Activated CD4-positive, CD25-positive, alpha-beta regulatory T cell treated with anti-CD3 and anti-CD28 coated beads, Interleukin-2, amount 50 U/mL, for 72 hours (primary cell): Measurements from ENCODE around the gene MAD1L1.
A peak's percentile ranks its signal among the peaks of the same experiment; 100 is the strongest.

Experiments
- DNase-seq: peaks from one replicate; pipeline ENCODE4 v3.0.0; 2021

The MAD1L1 gene

DNA sequence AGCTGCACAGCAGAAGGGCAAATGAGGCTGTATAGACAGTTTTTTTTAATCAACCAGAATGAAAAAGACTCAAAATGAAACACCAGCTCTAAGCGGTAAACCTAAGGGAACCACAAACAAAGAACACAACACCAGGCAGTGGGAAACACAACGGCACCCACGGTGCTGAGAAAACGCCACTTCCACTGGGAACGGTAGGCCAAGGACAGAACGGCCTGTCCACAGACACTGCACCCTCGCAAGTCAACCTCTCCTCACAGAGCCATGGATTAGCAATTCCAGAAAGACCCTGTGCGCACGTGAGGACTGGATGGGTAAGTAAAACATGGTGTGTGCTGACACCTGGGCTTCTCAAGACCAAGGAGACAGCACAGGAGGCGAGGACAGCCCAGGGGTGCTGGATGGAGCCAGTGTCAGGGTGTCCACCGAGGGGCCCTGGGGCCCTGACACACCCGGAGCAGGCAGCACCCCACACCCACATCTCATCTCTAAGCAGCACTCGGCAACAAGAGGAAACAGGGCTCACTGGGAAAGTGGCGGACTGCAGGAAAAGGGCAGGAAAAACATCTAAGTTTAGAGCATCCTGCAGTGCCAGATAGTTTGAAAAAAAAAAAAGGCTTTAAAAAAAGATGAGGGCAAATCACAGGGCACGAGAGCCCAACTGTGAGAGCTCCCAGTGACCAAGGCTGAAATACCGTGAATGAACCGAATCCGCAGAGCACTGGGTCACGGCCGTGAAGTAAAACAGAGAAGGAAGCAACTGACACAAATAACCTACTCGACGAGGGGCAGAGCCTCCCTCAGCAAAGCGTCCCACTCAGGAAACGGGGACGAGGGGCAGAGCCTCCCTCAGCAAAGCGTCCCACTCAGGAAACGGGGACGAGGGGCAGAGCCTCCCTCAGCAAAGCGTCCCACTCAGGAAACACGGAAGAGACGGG, 120.2 kb downstream of the MAD1L1 start:
- no peak for DNase-seq

DNA sequence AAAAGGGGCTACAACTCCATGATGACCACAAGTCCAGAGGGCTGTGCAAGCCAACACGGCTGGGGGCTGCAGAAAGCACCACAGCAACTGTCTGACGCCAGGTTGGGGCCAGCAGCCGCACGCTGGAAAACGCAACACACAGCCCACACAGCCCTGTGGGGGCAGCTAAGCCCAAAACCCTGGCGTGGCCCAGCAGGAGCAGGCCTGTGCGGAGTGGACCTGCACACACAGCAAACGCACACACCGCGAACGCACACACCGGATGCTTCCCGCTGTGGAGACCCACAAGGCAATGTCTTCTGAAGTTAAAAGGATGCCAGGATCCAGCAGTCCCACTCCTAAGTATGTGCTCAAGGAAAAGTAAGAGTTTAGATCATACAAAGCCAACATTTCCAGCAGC, 121.2 kb downstream of the MAD1L1 start:
- no peak for DNase-seq

DNA sequence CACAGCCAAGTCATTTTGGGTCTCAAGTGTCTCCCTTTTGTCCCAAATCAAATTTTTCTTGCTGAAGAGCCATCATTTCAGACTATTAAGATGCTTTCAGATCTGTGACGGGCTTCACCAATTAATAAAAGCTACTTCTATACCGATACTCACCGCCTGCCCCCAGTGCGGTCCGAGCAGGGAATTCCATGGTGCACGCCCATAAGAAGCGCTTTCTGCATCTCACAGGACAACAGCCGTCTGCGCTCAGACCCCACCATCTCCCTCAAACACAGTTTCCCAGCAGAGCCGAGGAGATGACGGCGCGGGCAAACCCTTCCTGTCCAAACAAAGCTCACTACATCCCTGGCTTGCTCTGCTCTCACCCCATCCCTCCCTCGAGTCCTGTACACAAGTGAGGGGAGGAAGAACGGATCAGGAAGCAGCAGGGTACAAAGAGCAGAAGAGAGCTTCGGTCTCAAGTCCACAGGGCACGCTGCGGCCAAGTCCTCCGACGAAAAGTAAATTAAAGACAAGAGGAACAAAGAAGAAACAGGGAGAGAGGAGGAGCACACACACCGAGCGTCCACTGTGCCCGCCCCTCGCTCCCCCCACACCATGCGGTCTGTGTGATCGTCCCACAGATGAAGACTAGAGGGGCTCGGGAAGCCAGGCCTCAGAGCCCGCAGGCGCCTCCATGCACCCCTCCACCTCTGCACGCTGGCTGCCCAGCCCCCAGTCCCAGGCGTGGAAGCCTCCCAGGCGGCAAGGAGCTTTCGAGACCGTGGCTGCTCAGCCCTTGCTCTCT, 121.9 kb downstream of the MAD1L1 start:
- no peak for DNase-seq

DNA sequence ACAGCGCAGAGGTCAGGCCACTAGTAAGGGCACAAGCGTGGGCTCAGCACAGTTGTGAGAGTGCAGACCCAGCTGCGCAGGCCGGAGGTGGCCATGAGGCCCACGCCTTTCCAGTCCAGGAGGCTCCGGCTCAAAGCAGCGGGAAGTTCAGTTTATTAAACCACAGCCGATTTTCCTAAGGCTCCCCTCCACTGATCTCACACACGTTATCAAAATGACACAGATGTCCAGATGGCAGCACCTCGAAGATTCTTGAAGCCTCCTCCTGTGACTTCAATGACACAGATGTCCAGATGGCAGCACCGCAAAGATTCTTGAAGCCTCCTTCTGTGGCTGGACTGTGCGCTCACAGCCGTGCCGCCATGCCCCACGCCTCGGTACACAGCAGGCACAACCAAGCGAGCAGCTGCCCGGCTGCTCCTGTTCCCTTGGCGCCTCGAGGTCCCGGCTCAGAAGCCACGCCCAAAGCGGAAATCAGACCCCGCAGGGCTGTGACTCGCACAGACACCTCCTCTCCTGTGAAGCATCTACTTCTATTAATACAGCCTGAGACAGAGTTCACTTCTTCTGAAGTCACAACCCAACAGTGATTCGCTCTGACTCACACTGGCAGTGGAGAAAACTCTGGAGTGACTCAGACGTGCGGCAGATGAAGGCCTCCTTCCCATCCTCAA, 122.7 kb downstream of the MAD1L1 start:
- peak; percentile 62 for DNase-seq

DNA sequence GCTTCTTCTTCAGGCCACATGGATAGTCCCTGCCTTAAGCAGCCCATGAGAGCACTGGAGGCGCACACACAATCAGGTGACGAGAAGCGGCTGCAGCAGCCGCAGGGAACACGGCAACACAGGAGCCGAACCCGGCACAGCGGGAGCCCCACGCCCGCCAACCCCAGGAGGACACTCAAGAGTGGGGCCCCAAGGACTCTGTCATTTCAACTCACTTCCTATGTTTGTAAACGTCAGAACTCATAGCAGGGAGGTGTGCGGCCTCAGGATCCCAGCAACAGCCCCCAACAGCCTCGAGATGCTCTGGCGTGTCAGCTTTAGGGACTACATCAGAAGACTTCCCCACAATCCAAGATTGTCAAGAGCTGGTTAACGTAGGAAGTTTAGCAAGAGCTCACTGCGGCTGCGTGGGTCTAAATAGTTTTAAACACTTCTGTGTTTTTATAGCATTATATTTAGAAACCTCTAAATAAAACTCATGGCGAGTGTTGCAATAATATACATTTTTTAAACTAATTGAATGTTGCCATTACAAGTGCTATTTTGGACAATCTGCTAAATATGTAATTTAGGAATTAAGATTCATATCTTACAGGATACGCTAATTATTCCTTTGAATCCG, 123.4 kb downstream of the MAD1L1 start:
- DNase-seq, result no peak

DNA sequence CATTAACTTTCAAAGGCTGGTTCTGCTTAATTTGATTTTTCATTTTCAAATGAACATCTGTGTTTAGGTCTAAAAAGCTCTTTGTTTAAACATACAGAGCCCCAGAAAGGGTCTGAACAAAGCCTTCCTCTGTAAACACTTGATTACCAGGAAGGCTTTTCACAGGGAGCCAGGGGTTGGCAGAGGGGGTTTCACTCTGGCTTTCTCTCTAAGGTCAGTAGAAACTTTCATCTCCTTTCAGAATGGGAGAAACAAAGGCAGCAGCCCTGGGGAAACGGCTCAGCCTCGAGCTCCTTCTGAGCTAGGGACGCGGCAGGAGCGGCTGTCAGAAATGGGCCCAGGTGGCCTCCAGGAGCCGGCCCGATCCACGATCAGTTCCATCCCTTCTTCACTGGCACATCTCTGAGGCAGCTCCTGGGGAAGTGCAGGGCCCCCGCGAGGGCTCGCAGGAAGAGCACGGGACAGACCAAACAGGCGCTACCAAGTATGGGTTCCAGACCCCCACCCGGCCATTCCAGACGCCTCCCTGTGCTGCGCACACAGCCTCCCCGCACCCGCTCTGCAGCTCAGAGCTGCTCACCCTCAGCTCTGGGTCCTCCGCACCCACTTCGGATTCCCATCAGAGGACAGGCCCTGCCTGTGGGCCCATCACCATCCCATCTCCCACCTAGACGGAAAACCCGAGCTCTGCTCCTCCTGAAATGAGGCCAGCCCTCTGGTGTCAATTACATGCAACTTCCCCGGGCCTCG, 124.1 kb downstream of the MAD1L1 start:
- no peak for DNase-seq

DNA sequence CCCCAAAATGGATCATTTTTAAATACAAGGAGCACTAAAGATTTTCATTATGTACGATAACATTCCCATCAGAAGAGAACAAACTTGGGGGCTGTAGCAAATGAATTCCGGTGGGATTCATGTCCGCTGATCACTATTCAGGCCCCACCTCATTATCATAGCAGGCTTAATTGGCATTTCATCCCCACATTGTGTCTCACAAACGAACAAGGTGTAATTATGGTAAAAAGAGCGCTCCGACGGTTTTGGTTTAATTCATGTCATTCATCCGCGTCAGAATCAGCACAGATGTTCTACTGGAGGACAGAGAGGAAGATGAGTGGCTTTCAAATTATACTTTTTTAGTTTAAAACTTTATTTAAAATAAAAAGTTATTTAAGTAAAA, 124.7 kb downstream of the MAD1L1 start:
- no peak for DNase-seq

DNA sequence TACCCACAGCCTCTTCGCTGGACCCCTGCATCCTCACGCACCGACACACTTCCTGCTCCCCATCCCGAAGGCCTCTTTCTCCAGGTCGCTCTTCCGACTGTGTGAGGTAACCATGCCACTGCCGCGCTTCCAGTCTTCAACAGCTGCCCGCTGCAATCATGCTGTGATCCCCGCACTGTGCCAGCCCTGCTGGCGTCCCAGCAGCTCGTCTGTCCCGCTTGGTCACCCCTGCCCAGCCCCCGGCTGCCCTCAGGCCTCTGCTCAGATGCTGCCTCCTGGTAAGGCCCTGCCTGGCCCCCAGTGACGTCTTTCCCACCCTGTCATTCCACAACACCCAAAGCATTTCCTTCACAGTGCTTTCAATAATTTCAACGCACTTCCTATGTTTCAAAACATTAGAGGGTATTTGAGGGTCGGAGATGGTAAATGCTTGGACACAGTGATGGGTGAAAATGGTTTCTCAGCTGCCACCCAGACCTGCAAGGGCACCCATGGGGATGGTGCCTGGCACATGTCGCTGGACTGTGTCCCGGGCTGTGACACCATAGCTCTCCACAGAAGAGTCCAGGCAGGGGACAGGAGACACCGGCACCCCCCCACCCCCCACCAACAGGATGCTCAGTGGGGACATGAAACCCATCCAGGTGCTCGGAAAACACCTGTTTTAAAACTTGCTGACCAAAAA, 125.2 kb downstream of the MAD1L1 start:
- DNase-seq, result no peak

DNA sequence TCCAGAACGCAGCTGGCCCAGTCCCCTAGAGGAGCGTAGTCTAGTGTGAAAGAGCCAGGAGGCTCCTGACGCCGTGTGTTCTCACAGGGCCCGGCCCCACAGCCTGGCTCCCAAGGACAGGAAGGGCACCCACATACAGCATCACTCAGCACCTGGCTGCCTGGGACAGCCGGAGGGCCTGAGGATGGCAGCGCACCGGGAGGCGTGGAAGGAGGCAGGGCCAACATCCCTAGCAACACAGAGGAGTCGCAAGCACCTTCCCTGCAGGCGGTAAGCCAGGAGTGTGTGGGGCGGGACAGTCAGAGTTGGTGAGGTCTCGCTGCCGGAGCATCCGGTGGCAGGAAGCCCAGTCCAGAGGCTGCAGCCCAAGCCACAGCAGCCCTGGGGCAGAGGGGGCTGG, 125.8 kb downstream of the MAD1L1 start:
- no peak for DNase-seq

DNA sequence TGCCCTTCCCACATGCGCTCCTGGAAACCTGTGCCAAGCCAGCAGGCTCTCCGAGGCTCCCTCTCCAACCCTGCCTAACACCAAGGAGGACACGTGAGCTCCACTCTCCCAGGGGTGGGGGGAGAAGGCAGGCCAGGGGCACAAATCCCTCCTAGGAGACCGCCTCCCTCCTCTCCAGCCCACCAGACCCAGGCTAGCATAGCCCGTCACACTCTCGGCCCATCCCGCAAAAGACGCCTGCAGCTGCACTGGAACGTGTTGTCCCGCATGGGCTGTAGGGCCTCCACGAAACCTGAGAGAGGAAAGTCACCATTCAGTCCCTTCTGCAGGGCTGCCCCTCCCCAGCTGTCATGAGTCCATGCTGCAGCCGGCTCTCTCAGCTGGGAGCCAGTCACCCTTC, 126.3 kb downstream of the MAD1L1 start:
- DNase-seq, result no peak

DNA sequence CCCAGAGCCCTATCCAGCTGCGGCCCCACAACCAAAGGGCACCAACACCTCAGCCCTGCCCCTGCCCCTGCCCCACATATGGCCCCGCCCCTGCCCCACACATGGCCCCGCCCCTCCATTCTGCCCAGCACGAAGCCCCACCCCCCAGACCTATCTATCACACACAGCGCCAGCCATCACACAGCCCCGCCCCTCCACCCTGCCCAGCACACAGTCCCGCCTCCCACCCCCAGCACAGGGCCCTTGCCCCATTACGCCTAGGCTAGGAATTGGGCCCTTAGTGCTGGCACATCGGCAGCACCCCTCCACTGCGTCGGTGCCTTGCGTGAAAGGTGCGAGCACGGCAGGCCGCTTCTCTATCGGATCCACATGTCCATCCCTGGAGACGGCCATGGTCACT, 126.8 kb downstream of the MAD1L1 start:
- no peak for DNase-seq

DNA sequence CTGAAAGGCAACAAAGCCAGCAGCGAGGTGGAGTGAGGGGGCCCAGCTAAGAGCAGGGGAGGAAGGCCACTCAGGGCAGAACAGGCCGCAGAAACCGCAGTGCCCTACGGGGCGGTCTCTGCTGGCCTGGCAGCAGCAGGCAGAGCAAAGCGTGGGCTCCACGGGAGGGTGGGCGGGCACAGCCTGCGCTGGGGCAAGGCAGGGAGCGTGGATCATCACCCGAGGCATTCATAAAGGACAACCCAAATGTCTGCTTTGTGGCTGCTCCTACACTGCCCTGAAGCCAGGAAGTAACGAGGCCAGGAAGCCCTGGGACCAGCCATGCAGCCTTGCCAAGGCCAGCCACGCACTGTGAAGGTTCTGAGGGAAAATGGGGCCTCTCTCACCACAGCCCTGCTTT, 127.5 kb downstream of the MAD1L1 start:
- no peak for DNase-seq

DNA sequence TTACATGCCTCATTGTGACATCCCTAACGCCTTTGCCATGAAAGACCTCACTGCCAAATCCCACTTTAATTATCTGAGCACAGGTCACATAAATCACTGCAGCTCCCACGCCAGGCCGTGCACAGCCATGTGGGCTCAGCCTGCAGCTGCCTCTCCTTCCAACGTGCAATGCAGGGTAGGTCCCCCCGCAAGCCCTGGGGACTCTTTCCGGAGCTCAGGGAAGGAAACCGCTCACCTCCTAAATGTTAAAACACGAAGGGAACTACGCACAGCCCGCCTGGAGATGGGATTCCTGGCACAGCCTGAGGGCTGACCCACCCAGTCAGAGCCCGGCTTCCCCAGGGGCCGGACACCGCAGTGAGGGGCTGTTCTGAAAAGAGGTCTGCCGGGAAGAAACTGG, 128.0 kb downstream of the MAD1L1 start:
- no peak for DNase-seq

DNA sequence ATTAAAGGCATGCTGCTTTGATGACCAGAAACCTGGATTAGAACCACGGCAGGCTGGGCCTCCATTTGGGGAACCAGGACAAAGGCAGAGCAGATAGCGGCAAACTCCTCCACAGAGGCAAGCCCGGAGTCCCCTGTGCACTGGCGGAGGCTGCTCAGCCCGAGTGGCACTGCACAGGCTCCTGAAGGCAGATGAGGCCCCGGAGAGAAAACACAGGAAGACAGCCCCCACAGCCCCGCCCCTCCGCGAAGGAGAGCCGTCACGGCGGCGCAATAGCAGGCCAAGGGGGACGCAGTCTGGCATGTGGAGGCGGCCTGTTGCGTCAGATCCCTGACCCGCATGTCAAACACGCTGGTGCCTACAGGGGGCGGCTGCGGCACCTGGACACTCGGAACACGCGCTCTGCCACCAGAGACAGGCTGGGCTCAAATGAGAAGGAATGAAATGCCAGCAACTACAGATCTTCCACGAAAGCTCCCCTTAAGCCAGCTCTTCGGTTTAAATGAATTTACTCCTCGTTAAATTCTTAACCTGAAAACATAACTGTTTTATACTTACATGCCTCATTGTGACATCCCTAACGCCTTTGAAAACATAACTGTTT, 128.5 kb downstream of the MAD1L1 start:
- peak; percentile 65 for DNase-seq

DNA sequence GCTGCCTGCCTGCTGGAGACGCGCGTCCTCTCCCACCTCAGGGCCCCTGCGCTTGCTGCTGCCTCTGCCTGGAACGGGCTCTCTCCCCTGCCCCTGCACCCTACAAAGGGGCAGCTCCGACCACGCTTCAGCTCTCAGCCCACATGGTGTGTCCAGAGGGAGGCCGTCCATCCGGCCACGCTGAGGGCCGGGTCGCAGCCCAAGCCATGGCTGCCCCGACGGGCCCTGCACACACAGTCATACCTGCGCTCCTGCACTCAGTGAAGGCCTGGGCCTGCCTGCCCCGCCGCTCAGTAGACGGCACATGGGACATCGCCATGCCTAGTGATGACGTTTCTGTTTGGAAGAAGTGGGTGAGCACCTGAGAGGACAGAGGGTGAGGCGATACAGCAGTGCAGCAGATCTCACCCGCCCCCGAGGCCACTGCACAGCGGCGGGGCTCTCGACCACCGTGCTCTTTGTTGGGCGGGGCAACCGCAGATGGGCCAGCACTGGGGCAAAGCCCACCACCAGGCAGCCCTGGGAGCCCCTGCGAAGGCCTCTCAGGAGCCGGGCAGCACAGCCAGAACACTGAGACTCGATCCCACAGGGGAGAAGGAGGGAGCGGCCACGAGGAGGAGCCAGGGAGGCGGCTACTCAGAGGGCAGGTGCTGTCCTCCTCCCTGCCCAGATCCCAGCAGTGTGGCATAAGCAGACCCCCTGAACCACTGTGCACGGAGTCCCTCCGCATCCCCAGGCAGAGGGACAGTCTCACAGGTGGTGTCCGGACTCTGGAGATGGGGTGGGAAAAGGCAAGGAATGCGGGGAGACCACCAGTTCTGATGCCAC, 129.5 kb downstream of the MAD1L1 start:
- no peak for DNase-seq

DNA sequence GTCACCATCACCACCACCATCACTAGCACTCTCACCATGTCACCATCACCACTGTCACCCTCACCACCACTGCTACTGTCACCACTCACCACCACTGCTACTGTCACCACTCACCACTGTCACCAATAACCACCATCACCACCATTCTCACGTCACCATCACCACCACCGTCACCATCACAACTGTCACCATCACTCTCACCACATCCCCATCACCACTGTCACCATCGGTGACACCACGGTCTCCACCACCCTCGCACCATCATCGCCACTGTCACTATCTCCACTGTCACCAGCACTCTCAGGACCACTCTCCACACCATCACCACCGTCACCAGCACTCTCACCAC, 130.4 kb downstream of the MAD1L1 start:
- no peak for DNase-seq

DNA sequence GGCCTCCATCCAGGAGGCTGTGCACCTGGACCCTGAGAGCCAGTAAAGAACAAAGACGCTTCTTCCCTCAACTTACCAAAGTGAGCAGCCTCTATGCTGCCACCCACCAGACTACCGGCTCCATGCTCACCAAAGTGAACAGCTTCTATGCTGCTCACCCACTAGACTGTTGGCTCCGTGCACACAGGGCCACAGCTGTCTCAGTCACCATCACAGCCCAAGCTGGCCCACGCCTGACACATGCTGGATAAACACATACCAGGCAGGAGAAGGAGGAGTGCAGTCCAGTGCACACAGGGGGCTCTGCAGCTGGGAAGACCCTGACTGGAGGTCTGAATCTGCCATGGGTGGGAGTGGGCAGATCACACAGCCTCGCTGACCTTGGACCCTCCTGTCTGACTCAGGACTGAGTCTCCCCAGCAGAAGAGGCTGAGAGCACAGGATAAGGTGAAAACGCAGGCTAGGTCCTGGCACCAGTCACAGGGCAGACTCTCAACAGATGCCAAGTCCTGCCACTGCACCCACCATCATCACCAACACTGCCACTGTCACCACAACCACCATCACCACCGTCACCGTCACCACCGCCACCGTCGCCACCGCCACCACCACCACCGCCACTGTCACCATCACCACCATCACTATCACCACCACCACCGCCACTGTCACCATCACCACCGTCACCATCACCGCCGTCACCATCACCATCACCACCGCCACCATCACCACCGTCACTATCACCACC, 130.9 kb downstream of the MAD1L1 start:
- no peak for DNase-seq

DNA sequence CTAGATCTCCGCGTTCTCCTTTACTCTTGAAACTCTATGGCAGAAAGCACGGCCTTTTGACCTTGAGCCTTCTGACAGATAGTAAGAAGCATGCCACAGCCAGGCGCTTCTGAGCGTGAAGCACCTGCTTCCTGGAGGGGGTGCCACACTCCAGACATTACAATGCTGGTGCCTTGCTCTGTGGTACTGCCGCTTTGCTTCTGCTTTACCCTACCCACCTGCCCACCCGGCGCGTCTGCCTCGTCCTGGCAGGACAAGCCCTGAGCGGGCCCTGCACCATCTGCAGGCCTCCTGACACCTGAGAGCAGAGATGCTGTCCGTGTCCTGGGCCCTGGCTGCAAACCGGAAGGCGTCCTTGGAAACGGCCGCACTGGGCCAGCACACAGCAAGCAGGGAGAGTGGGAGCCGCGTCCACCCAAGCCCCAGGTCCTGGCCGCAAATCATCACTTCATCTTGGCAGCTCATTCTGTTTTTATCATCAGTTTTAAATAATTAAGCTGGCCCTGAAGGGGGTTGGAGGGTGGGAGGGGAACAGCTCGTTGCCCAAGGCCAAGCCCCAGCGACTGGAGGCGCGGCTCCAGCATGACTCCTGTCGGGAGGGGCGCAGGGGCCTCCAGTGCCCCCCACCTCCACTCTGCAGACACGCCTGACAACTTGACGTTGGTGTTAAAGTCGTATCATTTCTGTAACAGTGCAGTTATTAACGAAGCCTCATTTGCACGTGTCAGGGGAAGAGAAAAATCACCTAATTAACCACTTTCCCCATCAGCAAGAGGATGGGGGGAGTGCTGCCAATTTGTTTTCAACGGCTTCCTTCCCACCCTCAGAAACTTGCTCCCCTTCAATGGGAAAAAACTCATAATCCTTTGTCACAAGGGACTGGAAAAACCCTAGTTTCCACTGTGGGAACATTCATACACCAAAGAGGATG, 132.2 kb downstream of the MAD1L1 start:
- no peak for DNase-seq
